DOHH2 (cell line): Measurements from ENCODE around the gene TERT.

ENCODE experiments used
- H3F3A ChIP-seq: fragments of 200-600 bp; sonication (generic), shearing (Covaris generic); 2 replicates; pipeline ENCODE4 v1.6.0; 2016; ENCODE audit warnings: antibody characterized with exemption, mild to moderate bottlenecking; ENCODE audit not compliant: control insufficient read depth, insufficient read depth
- H3K27ac ChIP-seq: fragments of 200-600 bp; sonication (generic); 2 replicates; pipeline ENCODE4 v1.5.1; 2014; ENCODE audit warnings: low read depth, mild to moderate bottlenecking, low read length, moderate library complexity
- H3K27me3 ChIP-seq: fragments of 200-600 bp; sonication (generic); 2 replicates; pipeline ENCODE4 v1.6.1; 2014; ENCODE audit warnings: mild to moderate bottlenecking, low read length, mixed read lengths; ENCODE audit not compliant: control insufficient read depth
- H3K36me3 ChIP-seq: fragments of 200-600 bp; sonication (generic); 2 replicates; pipeline ENCODE4 v1.6.1; 2014; ENCODE audit warnings: mild to moderate bottlenecking, low read length, moderate library complexity, mixed read lengths; ENCODE audit not compliant: control insufficient read depth
- H3K4me1 ChIP-seq: fragments of 200-600 bp; sonication (generic); 2 replicates; pipeline ENCODE4 v1.6.1; 2014; ENCODE audit warnings: mild to moderate bottlenecking, low read length, mixed read lengths; ENCODE audit not compliant: control insufficient read depth
- H3K4me2 ChIP-seq: fragments of 200-600 bp; sonication (generic); 2 replicates; pipeline ENCODE4 v1.6.0; 2014; ENCODE audit warnings: mild to moderate bottlenecking, low read length, moderate library complexity
- H3K4me3 ChIP-seq: fragments of 200-600 bp; sonication (generic); 2 replicates; pipeline ENCODE4 v1.5.1; 2014; ENCODE audit warnings: mild to moderate bottlenecking, low read length, mixed read lengths
- H3K79me2 ChIP-seq: fragments of 200-600 bp; sonication (generic); 2 replicates; pipeline ENCODE4 v1.6.1; 2014; ENCODE audit warnings: mild to moderate bottlenecking, low read length, mixed read lengths; ENCODE audit not compliant: control insufficient read depth
- H3K9me2 ChIP-seq: fragments of 200-600 bp; sonication (generic); replicated peaks from 2 replicates; pipeline ENCODE4 v1.6.1; 2014; ENCODE audit warnings: mild to moderate bottlenecking, low read length, mixed read lengths; ENCODE audit not compliant: control insufficient read depth
- H3K9me3 ChIP-seq: fragments of 200-600 bp; sonication (generic); 2 replicates; pipeline ENCODE4 v1.6.1; 2014; ENCODE audit warnings: antibody characterized with exemption, low read length, mixed read lengths; ENCODE audit not compliant: control insufficient read depth, insufficient read depth
- H4K20me1 ChIP-seq: fragments of 200-600 bp; sonication (generic); 2 replicates; pipeline ENCODE4 v1.6.0; 2014; ENCODE audit warnings: low read depth, mild to moderate bottlenecking, antibody characterized with exemption, low read length, moderate library complexity; ENCODE audit not compliant: control insufficient read depth, insufficient read depth
- CTCF ChIP-seq: fragments of 200-600 bp; sonication (generic); IDR thresholded peaks from one replicate; pipeline ENCODE4 v1.5.1; 2014; ENCODE audit warnings: antibody characterized with exemption, mild to moderate bottlenecking, low read depth, low read length; ENCODE audit not compliant: poor library complexity, severe bottlenecking
- EZH2phosphoT487 ChIP-seq: fragments of 200-600 bp; sonication (generic); IDR thresholded peaks from 2 replicates; pipeline ENCODE4 v1.6.1; 2017; ENCODE audit warnings: borderline replicate concordance, mild to moderate bottlenecking, antibody characterized with exemption, low read length, moderate library complexity, mixed read lengths

TERT gene

DNA sequence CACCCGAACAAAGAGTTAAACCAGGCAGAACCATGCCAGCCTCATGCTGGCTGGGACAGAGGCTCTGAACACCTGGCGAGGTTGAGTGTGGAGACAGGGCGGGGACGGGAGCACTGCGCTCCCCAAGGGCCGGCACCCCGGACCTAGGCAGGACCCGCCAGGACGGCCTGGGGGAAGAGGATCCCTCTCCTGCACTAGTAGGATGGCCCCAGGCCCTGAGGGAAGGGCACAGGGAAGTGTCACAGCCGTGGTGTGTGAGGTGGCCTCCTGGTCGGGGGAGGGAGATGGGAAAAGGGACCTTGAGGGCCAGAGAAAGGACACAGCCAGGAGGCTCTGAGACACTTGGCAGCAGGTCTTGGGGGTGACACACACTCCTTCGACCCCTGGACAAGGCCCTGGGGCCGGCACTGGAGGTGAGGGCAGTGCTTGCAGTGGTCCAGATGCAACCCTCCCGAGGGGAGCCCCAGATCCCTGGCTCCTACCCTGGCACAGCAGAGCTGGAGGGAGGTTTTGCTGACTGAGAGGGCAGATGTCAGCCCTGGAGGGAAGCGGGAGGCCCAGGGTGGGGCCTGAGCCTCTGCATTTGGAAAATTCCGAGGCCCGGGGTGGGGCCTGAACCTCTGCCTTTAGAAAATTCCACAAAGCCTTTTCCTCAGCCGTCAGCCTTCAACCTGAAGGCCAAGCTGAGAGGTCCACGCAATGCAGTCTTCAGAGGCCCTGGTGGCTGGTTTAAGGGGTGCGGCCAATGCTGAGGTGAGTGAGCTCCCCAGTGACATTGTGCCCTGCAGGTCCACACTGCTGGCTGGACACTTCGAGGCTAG is 24.8 kb upstream of the TERT start:
- Histone ChIP-seq H4K20me1 (no peaks in the 10 kb centered on the region), H3K27ac (no peak overlapping the region), H3K36me3 (peaks cover 91% of the 10 kb centered on the region), H3F3A (peaks cover 38% of the 10 kb centered on the region), H3K9me2 (no peaks in the 10 kb centered on the region), H3K27me3 (no peaks in the 10 kb centered on the region), H3K4me1 (peaks cover 57% of the 10 kb centered on the region), H3K9me3 (no peaks in the 10 kb centered on the region), H3K4me3 (no peak overlapping the region), H3K4me2 (no peak overlapping the region), H3K79me2 (peaks cover 2% of the 10 kb centered on the region)
- TF ChIP-seq CTCF (no peak), EZH2phosphoT487 (no peak)

DNA sequence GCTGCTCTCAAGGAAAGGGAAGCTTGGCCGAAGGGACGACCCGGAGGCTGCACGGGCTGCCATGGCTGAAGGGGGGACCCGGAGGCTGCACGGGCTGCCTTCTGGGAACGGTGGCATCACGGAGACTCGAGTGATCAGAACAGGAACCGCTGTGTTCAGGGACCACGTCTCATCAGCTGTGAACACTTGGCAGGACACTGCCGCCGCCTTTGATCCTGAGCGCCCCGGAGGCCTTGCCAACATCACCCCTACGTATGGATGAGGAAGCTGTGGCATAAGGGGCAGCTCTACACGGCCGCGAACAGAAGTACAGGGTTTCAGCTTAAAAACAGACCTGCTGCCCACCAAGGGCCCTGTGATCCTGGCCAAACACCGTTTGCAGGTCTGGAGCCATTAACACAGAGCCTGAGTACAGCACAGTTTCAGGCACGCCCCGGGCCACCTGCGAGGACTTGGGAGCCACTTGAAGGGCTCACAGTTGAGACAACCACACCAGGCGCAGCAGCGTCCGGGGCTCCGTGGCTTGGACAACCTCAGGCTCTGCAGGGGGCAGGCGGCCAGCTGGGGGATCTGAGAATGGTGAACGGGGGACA is 23.9 kb upstream of the TERT start:
- H3K9me3 ChIP-seq = no peaks in the 10 kb centered on the region
- no peaks in the 10 kb centered on the region for H3K27me3 ChIP-seq
- H4K20me1 ChIP-seq = no peaks in the 10 kb centered on the region
- H3K27ac ChIP-seq = peak overlapping the region; percentile 97; the same call in 1 of the 2 replicates
- peaks cover 65% of the 10 kb centered on the region for H3K4me1 ChIP-seq
- H3K4me2 ChIP-seq = no peak overlapping the region
- H3F3A ChIP-seq = peaks cover 47% of the 10 kb centered on the region
- peaks cover 89% of the 10 kb centered on the region for H3K36me3 ChIP-seq
- peaks cover 10% of the 10 kb centered on the region for H3K79me2 ChIP-seq
- no peak overlapping the region for H3K4me3 ChIP-seq
- no peak for TF ChIP-seq EZH2phosphoT487
- no peak for TF ChIP-seq CTCF
- no peaks in the 10 kb centered on the region for H3K9me2 ChIP-seq

DNA sequence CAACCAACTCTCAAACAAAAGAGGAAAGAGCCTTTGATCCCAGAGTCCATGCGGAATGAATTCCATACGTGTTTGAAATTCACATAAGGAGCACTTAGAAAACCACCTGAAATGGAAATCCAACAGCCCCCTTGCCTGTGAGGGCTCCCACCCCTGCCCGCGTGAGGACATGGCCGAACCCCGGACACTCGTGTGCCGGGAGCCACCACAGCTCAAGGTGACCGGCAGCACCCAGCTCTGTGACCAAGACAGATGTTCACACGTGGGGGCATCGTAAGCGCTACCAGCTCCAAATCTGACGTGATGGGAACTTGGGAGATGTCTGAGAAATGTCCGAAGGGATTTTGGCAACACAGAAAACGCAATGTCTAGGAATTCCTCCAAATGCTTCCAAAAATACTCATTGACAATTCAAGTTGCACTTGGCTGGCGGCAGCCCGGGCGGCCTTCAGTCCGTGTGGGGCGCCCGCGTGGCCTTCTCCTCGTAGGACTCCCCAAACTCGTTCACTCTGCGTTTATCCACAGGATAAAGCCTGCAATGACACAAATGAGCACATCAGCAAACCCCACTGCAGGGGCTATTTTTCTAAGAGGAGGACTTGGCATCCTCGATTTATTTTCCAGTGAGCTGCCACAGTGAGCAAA is 23.2 kb upstream of the TERT start:
- Histone ChIP-seq H3K27me3 (no peaks in the 10 kb centered on the region), H3K9me3 (no peaks in the 10 kb centered on the region), H3K4me1 (peaks cover 73% of the 10 kb centered on the region), H4K20me1 (no peaks in the 10 kb centered on the region), H3K79me2 (peaks cover 16% of the 10 kb centered on the region), H3K27ac (peak overlapping the region; percentile 97), H3K4me3 (no peak overlapping the region), H3K4me2 (peak overlapping the region; percentile 92), H3K9me2 (no peaks in the 10 kb centered on the region), H3K36me3 (peaks cover 88% of the 10 kb centered on the region), H3F3A (peaks cover 54% of the 10 kb centered on the region)
- TF ChIP-seq EZH2phosphoT487 (no peak), CTCF (no peak)
